Mesendoderm (in vitro differentiated cells): ENCODE data around the gene CACNB2.
"Not testable (repeated sequence)": the region's sequence is repeated elsewhere in the genome, so short reads cannot be mapped to it uniquely, and the experiment has no call there.

Source experiments
- DNase-seq: peaks from one replicate; pipeline ENCODE4 v3.0.0; 2013
- H2AK5ac ChIP-seq: 2 replicates; pipeline ENCODE4 v1.6.1; 2013; ENCODE audit warnings: low read length, inconsistent platforms
- H2BK120ac ChIP-seq: 2 replicates; pipeline ENCODE4 v1.6.1; 2013; ENCODE audit warnings: low read depth, mild to moderate bottlenecking, low read length, moderate library complexity, mixed read lengths
- H2BK15ac ChIP-seq: replicated peaks from 2 replicates; pipeline ENCODE4 v1.6.1; 2013; ENCODE audit warnings: low read depth, mild to moderate bottlenecking, moderate library complexity
- H2BK5ac ChIP-seq: 2 replicates; pipeline ENCODE4 v1.6.1; 2013; ENCODE audit warnings: low read length, inconsistent platforms
- H3K18ac ChIP-seq: 2 replicates; pipeline ENCODE4 v1.6.1; 2013; ENCODE audit warnings: mild to moderate bottlenecking, low read length, mixed read lengths
- H3K23ac ChIP-seq: one replicate; pipeline ENCODE4 v1.6.1; 2013; ENCODE audit warnings: low read length
- H3K27ac ChIP-seq: 2 replicates; pipeline ENCODE4 v1.5.1; 2013; ENCODE audit warnings: low read depth, mild to moderate bottlenecking, inconsistent platforms, low read length, moderate library complexity
- H3K27me3 ChIP-seq: 2 replicates; pipeline ENCODE4 v1.6.1; 2013; ENCODE audit warnings: low read length, control low read depth, mild to moderate bottlenecking, inconsistent platforms; ENCODE audit not compliant: insufficient read depth, poor library complexity
- H3K36me3 ChIP-seq: 2 replicates; pipeline ENCODE4 v1.6.1; 2013; ENCODE audit warnings: low read length, inconsistent platforms; ENCODE audit not compliant: control insufficient read depth, insufficient read depth
- H3K4ac ChIP-seq: one replicate; pipeline ENCODE4 v1.6.1; 2013; ENCODE audit warnings: low read depth, mild to moderate bottlenecking, low read length, moderate library complexity
- H3K4me1 ChIP-seq: 2 replicates; pipeline ENCODE4 v1.6.1; 2013; ENCODE audit warnings: low read depth, low read length, inconsistent platforms; ENCODE audit not compliant: control insufficient read depth
- H3K4me2 ChIP-seq: 2 replicates; pipeline ENCODE4 v1.6.1; 2013; ENCODE audit warnings: low read length
- H3K4me3 ChIP-seq: 2 replicates; pipeline ENCODE4 v1.5.1; 2013; ENCODE audit warnings: mild to moderate bottlenecking, low read length
- H3K56ac ChIP-seq: one replicate; pipeline ENCODE4 v1.6.1; 2013; ENCODE audit warnings: low read length
- H3K79me1 ChIP-seq: 2 replicates; pipeline ENCODE4 v1.6.1; 2013; ENCODE audit warnings: low read length, inconsistent platforms
- H3K79me2 ChIP-seq: 2 replicates; pipeline ENCODE4 v1.6.1; 2013; ENCODE audit warnings: mild to moderate bottlenecking, low read length; ENCODE audit not compliant: control insufficient read depth, insufficient read depth
- H3K9ac ChIP-seq: 2 replicates; pipeline ENCODE4 v1.6.1; 2013; ENCODE audit warnings: low read length, inconsistent platforms
- H4K5ac ChIP-seq: one replicate; pipeline ENCODE4 v1.6.1; 2013; ENCODE audit warnings: low read length
- H4K8ac ChIP-seq: one replicate; pipeline ENCODE4 v1.6.1; 2013; ENCODE audit warnings: low read depth, mild to moderate bottlenecking, control low read depth, low read length, moderate library complexity
- WGBS: extraction: QIAGEN DNeasy Blood & Tissue Kit; methylation state at CpG from one replicate; pipeline ENCODE4 v1.1.7; 2013; ENCODE audit warnings: low lambda C conversion rate, missing lambda C conversion rate; ENCODE audit not compliant: insufficient coverage; ENCODE audit errors: extremely low coverage; 5-methylcytosine and 5-hydroxymethylcytosine counted together

CACNB2 gene

GRCh38 chr10:18438361-18439126 lies 298.3 kb downstream of the CACNB2 start:
- Histone ChIP-seq H3K4me2 (no peak overlapping the region), H2BK5ac (no peak overlapping the region), H3K56ac (no peak overlapping the region), H3K9ac (no peak overlapping the region), H3K36me3 (no peaks in the 10 kb centered on the region), H3K79me1 (no peaks in the 10 kb centered on the region), H3K4me1 (no peaks in the 10 kb centered on the region), H3K4me3 (no peak overlapping the region), H4K8ac (no peak overlapping the region), H3K27ac (no peak overlapping the region), H2BK120ac (no peak overlapping the region), H3K27me3 (no peaks in the 10 kb centered on the region), H3K18ac (no peak overlapping the region), H4K5ac (no peak overlapping the region), H3K79me2 (no peaks in the 10 kb centered on the region), H3K4ac (no peak overlapping the region), H2AK5ac (no peak overlapping the region), H2BK15ac (no peak overlapping the region), H3K23ac (no peak overlapping the region)
- no CpG with 5 or more reads among the region's 17 CpGs for WGBS
- DNase-seq = no peak

GRCh38 chr10:18439601-18440000 lies 299.4 kb downstream of the CACNB2 start:
- H3K23ac ChIP-seq = no peak overlapping the region
- no peak for DNase-seq
- no peak overlapping the region for H2BK15ac ChIP-seq
- no peak overlapping the region for H3K4ac ChIP-seq
- H3K56ac ChIP-seq = no peak overlapping the region
- no peak overlapping the region for H3K4me2 ChIP-seq
- H3K79me1 ChIP-seq = no peaks in the 10 kb centered on the region
- H3K4me1 ChIP-seq = no peaks in the 10 kb centered on the region
- H3K27me3 ChIP-seq = no peaks in the 10 kb centered on the region
- no peak overlapping the region for H2BK5ac ChIP-seq
- H3K9ac ChIP-seq = no peak overlapping the region
- H2BK120ac ChIP-seq = no peak overlapping the region
- H3K27ac ChIP-seq = no peak overlapping the region
- H3K36me3 ChIP-seq = no peaks in the 10 kb centered on the region
- H4K8ac ChIP-seq = no peak overlapping the region
- H3K18ac ChIP-seq = no peak overlapping the region
- no peak overlapping the region for H4K5ac ChIP-seq
- no peaks in the 10 kb centered on the region for H3K79me2 ChIP-seq
- H3K4me3 ChIP-seq = no peak overlapping the region
- H2AK5ac ChIP-seq = no peak overlapping the region
- WGBS = no CpG with 5 or more reads among the region's 4 CpGs

GRCh38 chr10:18445635-18446034 lies 305.4 kb downstream of the CACNB2 start:
- not testable (repeated sequence) for H3K27ac ChIP-seq, H2BK15ac ChIP-seq, H2AK5ac ChIP-seq, H3K79me1 ChIP-seq, H2BK120ac ChIP-seq, H3K79me2 ChIP-seq, H3K36me3 ChIP-seq, H3K56ac ChIP-seq, H3K4me1 ChIP-seq, H3K4me2 ChIP-seq, H3K9ac ChIP-seq, H3K18ac ChIP-seq, H3K4me3 ChIP-seq, H2BK5ac ChIP-seq, DNase-seq, H3K23ac ChIP-seq, H4K8ac ChIP-seq, H3K4ac ChIP-seq, H3K27me3 ChIP-seq, H4K5ac ChIP-seq
- no CpG with 5 or more reads among the region's 6 CpGs for WGBS

- H3K56ac ChIP-seq = no peak overlapping the region
- no peak overlapping the region for H3K4ac ChIP-seq
- H3K9ac ChIP-seq = no peak overlapping the region
- no peaks in the 10 kb centered on the region for H3K4me1 ChIP-seq
- no peak overlapping the region for H2BK120ac ChIP-seq
- H2BK15ac ChIP-seq = no peak overlapping the region
- H2BK5ac ChIP-seq = no peak overlapping the region
- H3K4me2 ChIP-seq = no peak overlapping the region
- H4K5ac ChIP-seq = no peak overlapping the region
- H2AK5ac ChIP-seq = no peak overlapping the region
- no peaks in the 10 kb centered on the region for H3K79me2 ChIP-seq
- H3K36me3 ChIP-seq = no peaks in the 10 kb centered on the region
- H3K79me1 ChIP-seq = no peaks in the 10 kb centered on the region
- no peak overlapping the region for H3K27ac ChIP-seq
- no peak overlapping the region for H3K4me3 ChIP-seq
- H3K27me3 ChIP-seq = no peaks in the 10 kb centered on the region
- no peak for DNase-seq
- H3K18ac ChIP-seq = no peak overlapping the region
- H3K23ac ChIP-seq = no peak overlapping the region
- H4K8ac ChIP-seq = no peak overlapping the region
These were observed 306.0 kb downstream of the CACNB2 start for GRCh38 chr10:18446205-18446604.

GRCh38 chr10:18449611-18450026 lies 309.4 kb downstream of the CACNB2 start:
- Histone ChIP-seq H3K79me2 (no peaks in the 10 kb centered on the region), H3K79me1 (no peaks in the 10 kb centered on the region), H2BK15ac (no peak overlapping the region), H3K27me3 (no peaks in the 10 kb centered on the region), H3K36me3 (no peaks in the 10 kb centered on the region), H2BK5ac (no peak overlapping the region), H3K18ac (no peak overlapping the region), H3K9ac (no peak overlapping the region), H4K8ac (no peak overlapping the region), H4K5ac (no peak overlapping the region), H3K56ac (no peak overlapping the region), H3K4me1 (no peaks in the 10 kb centered on the region), H2BK120ac (no peak overlapping the region), H3K4me3 (no peak overlapping the region), H3K27ac (no peak overlapping the region), H3K4ac (no peak overlapping the region), H3K4me2 (no peak overlapping the region), H3K23ac (no peak overlapping the region), H2AK5ac (no peak overlapping the region)
- no CpG with 5 or more reads among the region's 7 CpGs for WGBS
- no peak for DNase-seq

GRCh38 chr10:18450298-18450697 lies 310.1 kb downstream of the CACNB2 start:
- Histone ChIP-seq H3K79me2 (no peaks in the 10 kb centered on the region), H3K4ac (no peak overlapping the region), H3K36me3 (no peaks in the 10 kb centered on the region), H3K23ac (no peak overlapping the region), H3K27me3 (no peaks in the 10 kb centered on the region), H3K18ac (no peak overlapping the region), H4K8ac (no peak overlapping the region), H3K4me1 (no peaks in the 10 kb centered on the region), H2BK15ac (no peak overlapping the region), H2BK5ac (no peak overlapping the region), H3K27ac (no peak overlapping the region), H3K9ac (no peak overlapping the region), H4K5ac (no peak overlapping the region), H2BK120ac (no peak overlapping the region), H3K79me1 (no peaks in the 10 kb centered on the region), H3K4me2 (no peak overlapping the region), H2AK5ac (no peak overlapping the region), H3K4me3 (no peak overlapping the region), H3K56ac (no peak overlapping the region)
- no peak for DNase-seq
- WGBS = no CpG with 5 or more reads among the region's 6 CpGs
